GM12891 (cell line): ENCODE measurements around the gene ZNF429.

ENCODE experiments used
- PAX5 ChIP-seq: IDR thresholded peaks from 2 replicates; pipeline ENCODE4 v1.6.1; 2011; ENCODE audit warnings: low read length, moderate library complexity, mild to moderate bottlenecking; ENCODE audit not compliant: insufficient read depth, severe bottlenecking
- POLR2A ChIP-seq: IDR thresholded peaks from 2 replicates; pipeline ENCODE4 v1.6.1; 2011; ENCODE audit warnings: low read depth, low read length, control low read depth
- POLR2AphosphoS5 ChIP-seq: IDR thresholded peaks from 2 replicates; pipeline ENCODE4 v1.6.1; 2011; ENCODE audit warnings: low read depth, low read length, control low read depth
- SPI1 ChIP-seq: IDR thresholded peaks from 2 replicates; pipeline ENCODE4 v1.6.1; 2011; ENCODE audit warnings: low read depth, low read length, control low read depth
- TAF1 ChIP-seq: IDR thresholded peaks from 2 replicates; pipeline ENCODE4 v1.6.1; 2011; ENCODE audit warnings: low read depth, low read length, control low read depth

DNA sequence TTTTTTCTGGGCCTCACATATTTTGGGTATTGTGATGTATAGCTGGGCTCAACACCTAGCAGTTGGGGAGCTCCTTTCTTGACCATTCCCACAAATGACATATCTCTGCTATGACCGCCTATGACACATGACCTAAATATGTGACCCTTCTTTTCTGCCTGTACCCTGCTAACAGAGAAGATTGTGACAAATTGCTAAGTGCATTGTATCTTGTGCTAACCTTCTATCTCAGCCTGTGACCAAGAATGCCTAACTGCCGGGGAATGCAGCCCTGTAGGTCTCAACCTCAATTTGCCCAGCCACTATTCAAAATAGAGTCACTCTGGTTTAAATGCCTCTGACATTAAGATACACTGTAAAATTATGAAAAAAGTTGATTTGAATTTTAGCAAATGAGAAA, 6.8 kb upstream of the ZNF429 start:
- TF ChIP-seq POLR2A (no peak), POLR2AphosphoS5 (no peak), TAF1 (no peak), PAX5 (no peak), SPI1 (no peak)
